GM12891 (cell line): ENCODE results near the gene MYADML2.

Experiments
- DNase-seq: peaks from one replicate; pipeline ENCODE4 v3.0.0; 2011; ENCODE audit warnings: low spot score; ENCODE audit not compliant: insufficient read length
- FAIRE-seq: peaks from 2 replicates; lab custom pipeline; 2011; peaks lifted over from hg19 to GRCh38; lab: Jason Lieb, UNC
- PAX5 ChIP-seq: IDR thresholded peaks from 2 replicates; pipeline ENCODE4 v1.6.1; 2011; ENCODE audit warnings: low read length, moderate library complexity, mild to moderate bottlenecking; ENCODE audit not compliant: insufficient read depth, severe bottlenecking
- POLR2A ChIP-seq: IDR thresholded peaks from 2 replicates; pipeline ENCODE4 v1.6.1; 2011; ENCODE audit warnings: low read depth, low read length, control low read depth
- POLR2AphosphoS5 ChIP-seq: IDR thresholded peaks from 2 replicates; pipeline ENCODE4 v1.6.1; 2011; ENCODE audit warnings: low read depth, low read length, control low read depth
- POU2F2 ChIP-seq: IDR thresholded peaks from 2 replicates; pipeline ENCODE4 v1.6.1; 2011; ENCODE audit warnings: low read depth, mild to moderate bottlenecking, control low read depth, low read length, moderate library complexity
- SPI1 ChIP-seq: IDR thresholded peaks from 2 replicates; pipeline ENCODE4 v1.6.1; 2011; ENCODE audit warnings: low read depth, low read length, control low read depth
- TAF1 ChIP-seq: IDR thresholded peaks from 2 replicates; pipeline ENCODE4 v1.6.1; 2011; ENCODE audit warnings: low read depth, low read length, control low read depth

MYADML2 gene

GRCh38 chr17:81904600-81905423 is 42.2 kb downstream of the MYADML2 start:
- no peak for FAIRE-seq
- TF ChIP-seq POLR2A (no peak), POU2F2 (no peak)
- no peak for DNase-seq

- no peak for FAIRE-seq
- no peak for DNase-seq
- no peak for TF ChIP-seq SPI1
- TF ChIP-seq POU2F2, result no peak
- TF ChIP-seq POLR2AphosphoS5, result no peak
- no peak for TF ChIP-seq PAX5
- no peak for TF ChIP-seq POLR2A
- TF ChIP-seq TAF1, result no peak
These were observed 43.0 kb downstream of the MYADML2 start for GRCh38 chr17:81903896-81904599.

- no peak for FAIRE-seq
- DNase-seq, result no peak
- TF ChIP-seq POU2F2 (no peak), POLR2A (no peak), PAX5 (no peak), SPI1 (no peak), POLR2AphosphoS5 (no peak), TAF1 (no peak)
These were observed 43.6 kb downstream of the MYADML2 start for GRCh38 chr17:81903415-81903831.

- TF ChIP-seq POU2F2, result no peak
- no peak for TF ChIP-seq SPI1
- no peak for TF ChIP-seq POLR2AphosphoS5
- no peak for TF ChIP-seq PAX5
- TF ChIP-seq TAF1, result no peak
- no peak for TF ChIP-seq POLR2A
- DNase-seq (no peak), FAIRE-seq (no peak)
These were observed 44.2 kb downstream of the MYADML2 start for GRCh38 chr17:81902653-81903414.

- DNase-seq, result no peak
- FAIRE-seq, result peak; percentile 26
- TF ChIP-seq TAF1 (no peak), PAX5 (no peak), SPI1 (no peak), POLR2A (no peak), POLR2AphosphoS5 (no peak), POU2F2 (no peak)
These were observed 44.9 kb downstream of the MYADML2 start, which contains the start of gene NPB for GRCh38 chr17:81902023-81902652. TSS of gene NPB (plus strand) at chr17:81902238. CDS start at chr17:81902278, 40 bp downstream.

- no peak for DNase-seq
- no peak for FAIRE-seq
- TF ChIP-seq POU2F2 (no peak), SPI1 (no peak), TAF1 (no peak), PAX5 (no peak), POLR2AphosphoS5 (no peak)
These were observed 45.6 kb downstream of the MYADML2 start for GRCh38 chr17:81901167-81902022.

GRCh38 chr17:81900181-81900820 is 46.7 kb downstream of the MYADML2 start:
- DNase-seq, result no peak
- FAIRE-seq, result no peak
- TF ChIP-seq PAX5, result no peak
- TF ChIP-seq POU2F2, result no peak
- TF ChIP-seq POLR2AphosphoS5, result no peak
- TF ChIP-seq TAF1, result no peak
- no peak for TF ChIP-seq SPI1
- TF ChIP-seq POLR2A, result no peak

- DNase-seq (no peak), FAIRE-seq (no peak)
- TF ChIP-seq POLR2AphosphoS5 (no peak), PAX5 (no peak), TAF1 (no peak), SPI1 (no peak), POLR2A (no peak), POU2F2 (no peak)
These were observed 47.4 kb downstream of the MYADML2 start for GRCh38 chr17:81899514-81900166.
